ENCODE results near the gene MIB1.
"Not testable (repeated sequence)": the region's sequence is repeated elsewhere in the genome, so short reads cannot be mapped to it uniquely, and the experiment has no call there.

Gene MIB1

GRCh38 chr18:21745231-21745630, 4.6 kb downstream of the MIB1 start:
- no peak for DNase-seq

GRCh38 chr18:21747268-21747667, 6.7 kb downstream of the MIB1 start:
- no peak for DNase-seq

GRCh38 chr18:21747764-21748693, 7.4 kb downstream of the MIB1 start:
- DNase-seq: no peak

- DNase-seq: no peak
Measured at GRCh38 chr18:21757833-21758232, 17.2 kb downstream of the MIB1 start.

- no peak for DNase-seq
Measured at GRCh38 chr18:21759836-21760235, 19.2 kb downstream of the MIB1 start.

- DNase-seq: no peak
Measured at GRCh38 chr18:21760321-21760720, 19.7 kb downstream of the MIB1 start.

- no peak for DNase-seq
Measured at GRCh38 chr18:21761471-21762115, 21.0 kb downstream of the MIB1 start.

- DNase-seq: no peak
Measured at GRCh38 chr18:21762181-21762772, 21.7 kb downstream of the MIB1 start.

- DNase-seq: no peak
Measured at GRCh38 chr18:21763846-21764646, 23.5 kb downstream of the MIB1 start.

GRCh38 chr18:21769206-21769605, 28.6 kb downstream of the MIB1 start:
- no peak for DNase-seq

GRCh38 chr18:21774722-21775121, 34.1 kb downstream of the MIB1 start:
- DNase-seq: no peak

- no peak for DNase-seq
Measured at GRCh38 chr18:21777814-21778213, 37.2 kb downstream of the MIB1 start.

- no peak for DNase-seq
Measured at GRCh38 chr18:21786526-21786925, 45.9 kb downstream of the MIB1 start.

GRCh38 chr18:21796089-21796488, 55.5 kb downstream of the MIB1 start:
- not testable (repeated sequence) for DNase-seq

- DNase-seq: no peak
Measured at GRCh38 chr18:21798126-21798525, 57.5 kb downstream of the MIB1 start.

- DNase-seq: no peak
Measured at GRCh38 chr18:21799721-21800120, 59.1 kb downstream of the MIB1 start.

- DNase-seq: no peak
Measured at GRCh38 chr18:21803495-21803894, 62.9 kb downstream of the MIB1 start.

- DNase-seq: no peak
Measured at GRCh38 chr18:21805771-21806366, 65.3 kb downstream of the MIB1 start.

- no peak for DNase-seq
Measured at GRCh38 chr18:21808185-21808584, 67.6 kb downstream of the MIB1 start.

GRCh38 chr18:21809725-21810124, 69.1 kb downstream of the MIB1 start:
- DNase-seq: no peak

- DNase-seq: no peak
Measured at GRCh38 chr18:21815101-21815500, 74.5 kb downstream of the MIB1 start.

GRCh38 chr18:21820033-21820810, 79.6 kb downstream of the MIB1 start:
- no peak for DNase-seq
